ENCODE results near the gene GALNT10.

Gene GALNT10

GRCh38 chr5:154179846-154180710 is 10.5 kb upstream of the GALNT10 start:
- DNase-seq, result peak; percentile 44 to 72

- DNase-seq, result no peak
Measured at GRCh38 chr5:154181161-154181560, 9.4 kb upstream of the GALNT10 start.

- DNase-seq, result no peak
Measured at GRCh38 chr5:154189256-154189818, 1.2 kb upstream of the GALNT10 start.

- DNase-seq, result peak; percentile 68 to 79
Measured at GRCh38 chr5:154189819-154190594, 526 bp upstream of the GALNT10 start.

- no peak for DNase-seq
Measured at GRCh38 chr5:154191467-154192261, 1.1 kb downstream of the GALNT10 start.

GRCh38 chr5:154193283-154193682 is 2.8 kb downstream of the GALNT10 start:
- DNase-seq, result no peak

GRCh38 chr5:154193701-154194121 is 3.2 kb downstream of the GALNT10 start:
- DNase-seq, result no peak

GRCh38 chr5:154194345-154195329 is 4.1 kb downstream of the GALNT10 start:
- no peak for DNase-seq

GRCh38 chr5:154196281-154196680 is 5.7 kb downstream of the GALNT10 start:
- no peak for DNase-seq

GRCh38 chr5:154196955-154197652 is 6.6 kb downstream of the GALNT10 start:
- peak in 1 of 2 donors; percentile 8 for DNase-seq

- DNase-seq, result no peak
Measured at GRCh38 chr5:154197801-154198491, 7.4 kb downstream of the GALNT10 start.

- no peak for DNase-seq
Measured at GRCh38 chr5:154198611-154199230, 8.2 kb downstream of the GALNT10 start.

- DNase-seq, result no peak
Measured at GRCh38 chr5:154199263-154199662, 8.7 kb downstream of the GALNT10 start.

GRCh38 chr5:154199671-154200220 is 9.2 kb downstream of the GALNT10 start:
- DNase-seq, result no peak

- DNase-seq, result no peak
Measured at GRCh38 chr5:154200221-154200620, 9.7 kb downstream of the GALNT10 start.

GRCh38 chr5:154201108-154201769 is 10.7 kb downstream of the GALNT10 start:
- DNase-seq, result no peak

GRCh38 chr5:154202379-154203260 is 12.1 kb downstream of the GALNT10 start:
- DNase-seq, result no peak

Measured in inflammatory macrophage treated with lipopolysaccharide for 1 hour (primary cell).